Embryonic facial prominence (tissue), 1 donor: ENCODE data around the gene ELMOD1.

Experiments
- DNase-seq: peaks from one replicate; pipeline ENCODE4 v3.0.0-alpha.2; 2016; ENCODE audit errors: extremely low spot score

Gene ELMOD1

DNA sequence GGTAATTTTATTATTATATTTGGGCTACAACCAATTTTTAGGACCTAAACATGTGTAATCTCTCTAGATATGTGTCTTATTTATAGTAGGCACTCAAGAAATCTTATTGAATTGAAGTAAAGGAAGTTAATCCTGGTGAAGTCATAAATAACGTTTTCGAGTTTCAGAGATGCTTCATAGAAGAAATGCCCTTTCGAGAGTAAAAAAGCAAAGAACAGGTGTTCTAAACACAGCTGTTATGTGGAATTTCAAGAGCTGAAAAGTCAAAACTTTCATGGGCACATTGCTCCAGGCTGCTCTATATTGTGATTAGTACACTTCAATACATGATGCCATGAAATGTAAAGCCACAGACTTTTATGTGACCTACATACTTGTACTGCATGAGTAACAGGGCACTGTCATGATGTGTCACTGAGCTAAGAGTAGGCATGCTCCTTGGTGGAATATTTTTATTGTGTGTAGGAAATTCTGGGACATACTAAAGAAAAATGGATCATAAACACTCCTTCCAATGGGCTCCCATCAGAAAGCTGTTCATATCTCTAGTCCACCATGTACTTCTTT is 7.2 kb upstream of the ELMOD1 start:
- no peak for DNase-seq

DNA sequence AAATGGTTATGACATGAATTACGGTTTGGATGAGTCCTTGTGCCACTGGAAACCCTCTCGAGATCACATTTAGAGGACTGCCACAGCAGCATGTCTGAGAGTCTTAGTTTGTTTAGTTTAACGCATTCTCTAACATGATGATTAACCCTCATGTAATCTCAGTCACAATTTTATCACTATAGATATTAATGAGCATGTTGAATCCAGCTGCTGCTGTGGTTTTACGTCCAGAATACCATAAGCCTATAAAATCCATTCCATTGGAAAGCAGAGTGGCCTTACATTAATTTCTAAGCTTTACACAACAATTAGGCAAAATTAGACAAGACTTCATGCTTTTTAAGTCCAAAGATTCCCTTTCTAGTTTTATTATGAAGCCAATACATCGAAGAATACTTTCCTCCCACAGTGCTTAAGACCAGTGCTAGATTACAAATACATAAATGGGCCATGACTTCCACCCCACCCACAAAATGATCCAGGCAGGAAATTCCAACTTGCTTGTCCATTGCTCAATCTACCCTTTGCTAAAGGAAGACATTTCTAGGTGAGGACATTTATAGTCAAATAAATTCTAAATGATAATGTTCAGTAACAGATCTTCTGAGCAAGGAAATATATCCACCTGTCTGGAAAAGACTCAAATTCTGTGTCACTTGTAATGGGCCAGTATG is 3.5 kb upstream of the ELMOD1 start:
- DNase-seq, result no peak

DNA sequence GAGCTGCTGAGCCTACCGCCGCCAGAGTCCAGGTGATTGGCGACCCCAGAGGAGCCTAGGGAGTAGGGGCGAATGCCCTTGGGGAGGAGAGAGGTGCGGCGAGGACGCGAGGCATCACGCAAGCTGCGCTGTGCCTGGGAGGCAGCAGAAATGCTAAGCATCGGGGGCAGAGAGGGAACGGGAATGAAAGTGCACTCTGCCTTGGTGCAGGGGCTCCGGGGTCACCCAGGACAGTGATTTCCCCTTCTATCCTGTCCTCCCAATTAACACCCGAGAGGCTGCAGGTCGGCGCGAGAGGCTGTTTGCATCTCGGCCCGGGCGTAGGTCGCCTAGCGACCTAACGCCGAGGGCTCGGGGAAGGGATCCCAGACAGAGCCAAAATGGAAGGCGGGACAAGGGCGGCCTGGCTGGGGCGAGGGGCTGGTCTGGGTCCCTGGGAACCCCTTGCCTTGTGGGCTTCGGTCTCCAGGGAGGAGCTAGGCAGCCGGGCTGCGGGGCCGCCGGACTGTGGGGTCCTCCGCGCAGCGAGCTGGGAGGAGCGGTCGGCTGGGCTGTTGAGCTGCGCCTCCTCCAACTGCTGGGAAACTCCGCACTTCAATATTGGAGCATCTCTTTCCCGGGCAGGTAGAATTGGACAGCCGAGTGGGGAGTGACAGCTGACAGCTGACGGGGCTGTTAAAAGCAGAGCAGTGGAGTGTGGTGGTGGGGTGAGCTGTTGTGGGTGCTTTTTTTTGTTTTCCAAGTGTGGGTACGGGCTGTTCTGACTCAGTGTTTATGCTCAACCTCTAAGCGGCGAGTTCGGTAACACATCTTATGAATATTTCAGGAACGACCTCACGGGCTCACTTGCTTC is 657 bp downstream of the ELMOD1 start:
- DNase-seq, result no peak

- no peak for DNase-seq
Measured at GRCh38 chr11:107592231-107592590, 1.3 kb downstream of the ELMOD1 start.

- peak; percentile 26 for DNase-seq
Measured at GRCh38 chr11:107592813-107593212, 1.9 kb downstream of the ELMOD1 start.

GRCh38 chr11:107593951-107594350 is 3.0 kb downstream of the ELMOD1 start:
- no peak for DNase-seq

GRCh38 chr11:107594736-107595135 is 3.8 kb downstream of the ELMOD1 start:
- DNase-seq, result no peak

- no peak for DNase-seq
Measured at GRCh38 chr11:107598225-107599139, 7.5 kb downstream of the ELMOD1 start.

DNA sequence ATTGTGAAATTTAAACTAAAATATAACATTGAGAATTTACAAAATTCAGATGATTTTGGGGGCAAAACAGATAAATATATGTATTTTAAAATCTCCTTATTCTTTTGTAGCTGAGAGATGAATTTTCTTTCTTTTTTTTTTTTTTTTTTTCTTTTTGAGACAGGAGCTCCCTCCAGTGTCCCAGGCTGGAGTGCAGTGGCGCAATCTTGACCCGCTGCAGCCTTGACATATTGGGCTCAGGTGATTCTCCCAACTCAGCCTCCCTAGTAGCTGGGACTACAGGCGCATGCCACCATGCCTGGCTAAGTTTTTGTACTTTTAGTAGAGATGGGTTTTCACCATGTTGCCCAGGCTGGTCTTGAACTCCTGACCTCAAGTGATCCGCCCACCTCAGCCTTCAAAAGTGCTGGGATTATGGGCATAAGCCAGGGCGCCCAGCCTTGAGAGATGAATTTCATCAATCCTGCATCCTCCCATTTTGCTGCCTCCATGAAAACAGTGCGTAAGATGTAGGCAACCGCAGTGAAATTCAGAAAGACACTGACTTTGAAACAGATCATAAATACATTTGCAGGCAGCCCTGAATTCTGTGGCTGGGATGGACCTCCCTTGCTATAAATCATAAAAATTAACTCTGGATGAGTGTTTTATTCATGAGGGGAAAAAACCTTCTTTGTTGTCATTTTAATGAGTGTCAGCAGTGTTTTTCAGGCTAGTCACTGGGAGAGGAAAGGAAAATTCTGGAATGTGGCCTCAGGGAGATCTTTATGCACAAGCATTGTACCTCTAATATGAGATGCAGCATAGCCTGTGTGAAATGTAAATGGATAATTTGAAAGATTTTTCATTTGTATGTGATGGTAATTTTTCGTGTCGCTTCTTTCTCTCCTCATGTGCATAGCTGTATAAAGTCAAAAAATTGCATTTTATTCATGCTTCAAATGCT is 14.4 kb downstream of the ELMOD1 start:
- no peak for DNase-seq

DNA sequence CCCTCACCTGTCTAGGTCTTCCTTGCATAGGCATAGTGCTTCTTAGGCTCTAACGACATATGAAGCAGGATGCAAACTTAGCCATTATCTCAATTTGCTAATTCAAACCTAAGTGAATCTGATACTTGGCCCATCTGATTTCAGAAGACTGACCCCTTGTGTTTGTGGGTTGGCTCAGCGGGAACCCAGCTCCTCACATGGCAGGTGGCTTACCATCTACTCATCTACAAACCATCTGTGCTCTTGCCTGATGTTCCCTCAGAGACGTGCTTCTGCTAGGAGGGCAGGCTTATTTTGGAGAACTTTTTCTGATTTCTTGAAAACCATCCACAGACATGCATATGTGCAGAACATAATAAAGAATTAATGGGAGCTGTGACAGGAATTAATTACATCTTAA is 15.2 kb downstream of the ELMOD1 start:
- no peak for DNase-seq

GRCh38 chr11:107608809-107609208 is 17.9 kb downstream of the ELMOD1 start:
- no peak for DNase-seq

GRCh38 chr11:107609400-107610218 is 18.7 kb downstream of the ELMOD1 start:
- DNase-seq, result no peak

GRCh38 chr11:107612445-107612844 is 21.5 kb downstream of the ELMOD1 start:
- DNase-seq, result no peak

GRCh38 chr11:107619926-107620325 is 29.0 kb downstream of the ELMOD1 start:
- DNase-seq, result no peak

DNA sequence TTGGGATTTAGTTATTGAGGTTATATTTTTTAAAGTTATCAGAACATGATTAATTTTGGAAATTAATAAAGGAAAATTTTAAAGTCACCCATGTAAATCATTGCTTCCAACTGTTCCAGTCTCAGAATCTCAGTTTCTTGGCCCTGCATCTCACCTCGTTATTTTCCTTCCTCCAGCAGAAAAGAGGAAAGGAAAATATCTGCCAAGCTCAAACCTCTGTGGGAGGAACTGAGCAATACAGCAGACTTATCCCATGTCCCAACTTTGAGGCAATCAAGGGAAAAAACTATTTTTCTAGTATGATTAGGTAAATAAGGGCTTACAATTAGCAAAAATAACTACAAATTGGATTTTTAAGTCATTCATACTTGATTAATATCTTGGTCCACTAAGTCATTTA is 30.1 kb downstream of the ELMOD1 start:
- DNase-seq, result no peak

DNA sequence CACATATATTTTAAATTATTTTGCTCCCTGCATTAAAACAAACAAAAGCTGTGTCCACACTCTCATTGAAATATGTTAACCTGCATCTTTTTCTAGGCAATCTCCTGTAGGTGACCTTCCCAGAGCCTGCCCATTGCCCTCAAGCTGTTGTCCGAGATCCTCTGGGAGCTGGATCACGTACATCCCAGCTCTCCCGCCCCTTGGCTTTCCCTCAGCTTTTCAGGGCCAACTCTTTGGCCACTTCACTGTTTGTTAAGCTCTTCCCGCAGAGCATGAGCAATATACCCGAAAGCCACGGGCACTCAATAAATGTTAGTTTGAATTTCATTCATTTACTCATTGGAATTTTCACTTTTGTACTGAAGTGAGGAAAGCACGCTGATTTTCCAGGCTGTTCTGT is 32.2 kb downstream of the ELMOD1 start:
- DNase-seq, result no peak

DNA sequence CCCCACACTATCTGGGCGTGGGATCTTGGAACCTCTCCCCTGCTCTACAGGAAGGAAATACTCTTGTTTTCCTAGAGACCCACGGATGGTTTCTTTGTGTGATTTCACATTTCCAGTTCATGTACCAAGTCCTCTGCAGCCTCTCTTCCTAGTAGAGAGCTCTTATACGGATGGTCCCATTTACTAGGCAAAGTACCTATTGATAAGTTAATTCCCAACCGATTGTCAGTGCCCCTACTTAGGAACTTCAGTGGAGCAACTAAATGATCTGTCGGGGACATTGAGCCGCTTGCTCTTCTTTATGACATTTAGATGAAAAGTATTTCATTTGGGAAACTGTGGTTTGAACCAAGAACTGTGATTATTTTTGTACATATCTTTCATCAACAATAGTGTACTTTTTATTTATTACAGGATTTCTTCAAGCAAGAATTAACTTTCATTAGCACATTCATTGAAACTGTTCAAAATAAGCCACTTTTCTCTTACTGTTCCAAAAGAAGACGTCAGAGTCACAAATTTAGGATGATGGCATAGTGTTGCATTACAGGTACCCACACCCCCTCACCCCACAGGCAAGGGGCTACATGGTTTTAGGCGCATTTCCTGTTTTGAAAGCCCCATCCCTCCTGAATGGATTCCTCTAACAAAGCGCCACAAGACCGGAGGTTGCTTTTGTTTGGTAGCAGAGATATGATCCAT is 34.2 kb downstream of the ELMOD1 start:
- DNase-seq, result no peak

DNA sequence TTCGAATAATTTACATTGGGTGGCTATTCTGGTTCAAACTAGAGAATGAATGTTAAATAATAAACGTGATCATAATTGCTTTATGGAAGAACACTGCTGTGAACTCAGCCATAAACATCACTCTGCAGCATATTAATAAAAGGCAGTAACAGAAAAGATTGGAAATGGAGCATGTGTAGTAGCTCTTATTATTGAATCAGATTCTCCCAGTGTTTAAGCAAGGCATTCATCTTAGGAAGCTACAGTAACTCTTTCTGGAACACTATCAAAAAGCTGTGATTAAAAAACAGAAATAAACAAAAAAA is 34.7 kb downstream of the ELMOD1 start:
- no peak for DNase-seq

DNA sequence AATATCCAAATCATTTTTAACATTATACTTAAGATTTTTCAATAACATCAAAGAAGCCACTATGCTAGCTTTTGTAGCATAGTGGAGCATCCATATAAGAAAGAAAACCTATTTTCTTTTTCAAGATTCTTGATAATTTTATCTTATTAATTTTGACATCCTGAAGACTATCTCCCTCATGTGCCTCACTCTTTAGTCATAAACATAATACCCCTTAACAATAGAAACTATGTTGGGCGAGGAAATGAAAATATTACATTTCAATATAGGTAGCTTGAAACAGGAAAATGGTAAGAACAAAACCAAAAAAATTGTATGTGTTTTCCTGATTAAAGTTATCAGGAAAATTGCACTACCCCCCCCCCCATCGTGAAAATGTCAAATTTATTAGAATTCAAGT is 40.1 kb downstream of the ELMOD1 start:
- no peak for DNase-seq

GRCh38 chr11:107631931-107632330 is 41.0 kb downstream of the ELMOD1 start:
- DNase-seq, result no peak
